Tibial nerve (tissue), 4 donors: ENCODE measurements around the gene ANKRD42. TPM values are rescaled to one million over a fixed set of nuclear protein-coding genes. Genes with fewer than 3 reads are reported as not detected.

Source experiments
- DNase-seq, 2 donors: peaks; one replicate each; pipeline ENCODE4 v3.0.0-alpha.2; 2019; ENCODE audit warnings: low spot score in 2 of 2
- H3K27ac ChIP-seq, 4 donors: fragments of 200-600 bp; sonication (generic) in 3 of 4; one replicate each; pipeline ENCODE4 v1.5.1; 2017 to 2019; ENCODE audit warnings: mild to moderate bottlenecking in 1 of 4
- H3K27me3 ChIP-seq, 2 donors: fragments of 200-600 bp; sonication (generic) in 1 of 2; one replicate each; pipeline versions ENCODE4 v1.5.1 to v1.6.0; 2017 to 2019
- H3K36me3 ChIP-seq, 3 donors: fragments of 200-600 bp; sonication (generic); one replicate each; pipeline ENCODE4 v1.5.1; 2018 to 2019
- H3K4me1 ChIP-seq, 4 donors: fragments of 200-600 bp; sonication (generic) in 3 of 4; one replicate each; pipeline ENCODE4 v1.5.1; 2017 to 2019
- H3K4me3 ChIP-seq, 4 donors: fragments of 200-600 bp; sonication (generic) in 3 of 4; one replicate each; pipeline ENCODE4 v1.5.1; 2017 to 2019; ENCODE audit warnings: mild to moderate bottlenecking in 1 of 4, moderate library complexity in 1 of 4
- H3K9me3 ChIP-seq, 4 donors: fragments of 200-600 bp; sonication (generic) in 3 of 4; one replicate each; pipeline ENCODE4 v1.5.1; 2017 to 2019
- CTCF ChIP-seq, 5 experiments: fragments of 200-600 bp in 3 of 5; fragments of 450-650 bp in 2 of 5; sonication (generic) in 3 of 5; IDR thresholded peaks; one replicate each; pipeline ENCODE4 v1.5.1; 2016 to 2019; ENCODE audit warnings: antibody characterized with exemption in 5 of 5, mild to moderate bottlenecking in 3 of 5, moderate library complexity in 2 of 5
- EP300 ChIP-seq, 2 donors: sonication (generic); formaldehyde crosslinking; IDR thresholded peaks; one replicate each; pipeline ENCODE4 v1.6.1; 2017; ENCODE audit warnings: antibody characterized with exemption in 2 of 2, mild to moderate bottlenecking in 1 of 2
- POLR2A ChIP-seq, 2 donors: fragments of 450-650 bp; IDR thresholded peaks; one replicate each; pipeline ENCODE4 v1.6.1; 2017; ENCODE audit warnings: antibody characterized with exemption in 2 of 2, mild to moderate bottlenecking in 2 of 2, moderate library complexity in 2 of 2
- WGBS, 2 donors: methylation state at CpG; one replicate each; pipeline ENCODE4 v1.1.5; 2018; 5-methylcytosine and 5-hydroxymethylcytosine counted together
- total RNA-seq, 4 donors: library from RNA; depleted of rRNA; stranded (reverse); fragments of >200 nt; gene quantifications; one replicate each; pipeline ENCODE4 v1.1.0, GENCODE V29; 2016

The ANKRD42 gene
- total RNA-seq, 4 donors from 2014 or later, result 10.3 to 13.2 (median 13.1) TPM

- H3K4me3 ChIP-seq, result no peak overlapping the region
- no peak for TF ChIP-seq CTCF (IDR thresholded peaks at IDR 0.05)
- TF ChIP-seq POLR2A (IDR thresholded peaks at IDR 0.05), result no peak
- TF ChIP-seq EP300 (IDR thresholded peaks at IDR 0.05), result no peak
- no peaks in the 10 kb centered on the region for H3K9me3 ChIP-seq
- H3K27me3 ChIP-seq, result no peaks in the 10 kb centered on the region
- DNase-seq, result no peak
- H3K27ac ChIP-seq, result peak overlapping the region in 1 of 4 donors; percentile 65
- peaks cover 2 to 45% (median 32%) of the 10 kb centered on the region in 4 donors for H3K4me1 ChIP-seq
- 30 to 35% methylated on average over 1 of the region's 1 CpG for WGBS, 2 donors
- peaks cover 0 to 26% (median 5%) of the 10 kb centered on the region in 3 donors for H3K36me3 ChIP-seq
These were observed 31.8 kb upstream of the ANKRD42 start for GRCh38 chr11:83161610-83162199.

- no peak for DNase-seq
- H3K9me3 ChIP-seq, result no peaks in the 10 kb centered on the region
- H3K4me3 ChIP-seq, result no peak overlapping the region
- peak overlapping the region in 2 of 4 donors; percentile 16 to 65 for H3K27ac ChIP-seq
- H3K27me3 ChIP-seq, result no peaks in the 10 kb centered on the region
- WGBS, 2 donors, result 75 to 86% methylated on average over 2 of the region's 2 CpGs
- H3K36me3 ChIP-seq, result peaks cover 0 to 33% (median 5%) of the 10 kb centered on the region in 3 donors
- TF ChIP-seq CTCF (IDR thresholded peaks at IDR 0.05) (no peak), POLR2A (IDR thresholded peaks at IDR 0.05) (no peak), EP300 (IDR thresholded peaks at IDR 0.05) (no peak)
- peaks cover 2 to 45% (median 32%) of the 10 kb centered on the region in 4 donors for H3K4me1 ChIP-seq
These were observed 31.1 kb upstream of the ANKRD42 start for GRCh38 chr11:83162377-83162776.

GRCh38 chr11:83166193-83166866 lies 27.2 kb upstream of the ANKRD42 start:
- H3K36me3 ChIP-seq, result peaks cover 0 to 70% (median 12%) of the 10 kb centered on the region in 3 donors
- no peak for TF ChIP-seq CTCF (IDR thresholded peaks at IDR 0.05)
- TF ChIP-seq EP300 (IDR thresholded peaks at IDR 0.05), result peak in 1 of 2 donors; percentile 8
- 93 to 95% methylated on average over 11 of the region's 11 CpGs for WGBS, 2 donors
- no peak overlapping the region for H3K4me3 ChIP-seq
- no peak for DNase-seq
- H3K4me1 ChIP-seq, result peaks cover 4 to 47% (median 39%) of the 10 kb centered on the region in 4 donors
- no peak overlapping the region for H3K27ac ChIP-seq
- no peaks in the 10 kb centered on the region for H3K27me3 ChIP-seq
- H3K9me3 ChIP-seq, result no peaks in the 10 kb centered on the region

- no peak overlapping the region for H3K4me3 ChIP-seq
- TF ChIP-seq EP300 (IDR thresholded peaks at IDR 0.05) (no peak), CTCF (IDR thresholded peaks at IDR 0.05) (no peak), POLR2A (IDR thresholded peaks at IDR 0.05) (no peak)
- no peak for DNase-seq
- no peaks in the 10 kb centered on the region for H3K9me3 ChIP-seq
- peaks cover 0 to 75% (median 12%) of the 10 kb centered on the region in 3 donors for H3K36me3 ChIP-seq
- H3K27me3 ChIP-seq, result no peaks in the 10 kb centered on the region
- H3K4me1 ChIP-seq, result peaks cover 4 to 49% (median 38%) of the 10 kb centered on the region in 4 donors
- no peak overlapping the region for H3K27ac ChIP-seq
- 87 to 97% methylated on average over 5 of the region's 5 CpGs for WGBS, 2 donors
These were observed 24.8 kb upstream of the ANKRD42 start for GRCh38 chr11:83168756-83169155.

- no peak for DNase-seq
- H3K9me3 ChIP-seq, result no peaks in the 10 kb centered on the region
- 67 to 75% methylated on average over 2 of the region's 2 CpGs for WGBS, 2 donors
- peak overlapping the region in 2 of 4 donors; percentile 6 to 16 for H3K4me3 ChIP-seq
- peaks cover 0 to 76% (median 7%) of the 10 kb centered on the region in 3 donors for H3K36me3 ChIP-seq
- no peak overlapping the region for H3K27ac ChIP-seq
- H3K27me3 ChIP-seq, result no peaks in the 10 kb centered on the region
- no peak for TF ChIP-seq CTCF (IDR thresholded peaks at IDR 0.05)
- no peak for TF ChIP-seq POLR2A (IDR thresholded peaks at IDR 0.05)
- no peak for TF ChIP-seq EP300 (IDR thresholded peaks at IDR 0.05)
- H3K4me1 ChIP-seq, result peaks cover 4 to 68% (median 46%) of the 10 kb centered on the region in 4 donors
These were observed 22.6 kb upstream of the ANKRD42 start for GRCh38 chr11:83170865-83171264.
